Activated CD4-positive, alpha-beta T cell treated with anti-CD3 and anti-CD28 coated beads, Interleukin-2, amount 50 U/mL, for 1 hour (primary cell): Measurements from ENCODE around the gene ACBD3.

ENCODE experiments used
- DNase-seq: peaks from one replicate; pipeline ENCODE4 v3.0.0-alpha.2; 2020

ACBD3 gene

DNA sequence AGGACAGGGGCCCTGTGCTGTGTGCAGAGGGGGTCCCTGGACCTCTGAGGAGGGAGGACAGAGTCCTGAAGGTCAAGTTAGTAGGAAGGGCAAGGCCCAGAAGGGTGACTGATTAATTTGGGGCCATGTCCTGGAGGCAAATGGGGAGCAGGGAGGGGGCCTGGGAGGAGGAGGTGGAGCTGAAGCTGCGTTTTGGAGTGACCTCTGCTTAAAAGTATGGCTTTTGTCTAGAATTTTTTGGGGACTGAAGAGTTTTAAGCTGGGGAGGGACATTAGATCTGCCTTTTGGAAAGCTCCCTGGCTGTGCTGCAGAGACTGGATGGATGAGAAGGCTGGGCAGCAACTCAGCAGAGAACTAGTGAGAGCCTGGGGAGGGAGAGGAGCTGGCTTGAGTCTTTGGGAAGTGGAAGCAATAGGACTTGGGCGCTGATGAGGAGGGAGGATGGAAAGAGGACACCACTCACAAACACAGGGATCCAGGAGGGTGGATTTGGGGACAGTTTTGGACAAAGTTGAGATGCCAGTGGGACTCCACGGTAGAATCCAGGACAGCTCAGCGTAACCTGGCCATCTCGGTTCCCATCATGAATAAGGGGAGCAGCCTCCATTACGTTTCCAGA, 52.9 kb downstream of the ACBD3 start:
- DNase-seq = no peak

DNA sequence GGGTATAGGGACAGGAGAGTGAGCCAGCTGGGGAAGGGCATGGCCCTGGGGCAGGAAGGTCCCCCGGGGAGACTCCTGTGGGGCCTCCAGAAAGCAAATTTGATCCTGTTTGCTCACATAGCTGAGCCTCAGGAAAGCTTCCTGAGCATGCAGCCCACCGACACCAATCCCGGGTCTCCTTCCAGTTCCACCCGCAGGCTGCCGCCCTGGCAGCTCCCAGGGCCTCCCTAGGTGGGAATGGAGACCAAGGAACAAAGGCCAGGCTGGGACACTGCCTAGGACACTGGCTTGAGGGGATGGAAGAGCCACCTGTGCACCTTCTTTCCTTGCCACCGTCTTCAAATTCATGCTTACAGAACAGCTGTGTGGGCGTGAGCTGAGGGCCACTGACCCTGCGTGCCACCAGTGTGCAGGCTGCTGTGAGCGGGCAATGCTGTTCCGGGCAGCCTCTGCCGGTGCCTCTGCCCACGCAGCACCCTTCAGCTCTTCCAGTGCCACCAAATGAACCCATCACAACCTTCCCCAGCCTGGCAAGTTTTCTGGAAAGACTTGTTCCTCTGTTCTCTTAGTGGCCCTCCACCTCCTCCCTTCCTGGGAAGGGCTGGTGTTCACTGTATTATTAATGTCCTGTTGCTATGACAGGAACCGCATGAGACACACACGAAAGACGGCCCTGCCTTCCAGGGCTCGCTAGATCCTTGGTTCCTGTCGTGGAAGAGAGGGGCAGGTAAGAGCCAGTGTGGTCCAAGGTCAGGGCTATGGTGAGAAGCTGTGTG, 53.6 kb downstream of the ACBD3 start:
- no peak for DNase-seq

DNA sequence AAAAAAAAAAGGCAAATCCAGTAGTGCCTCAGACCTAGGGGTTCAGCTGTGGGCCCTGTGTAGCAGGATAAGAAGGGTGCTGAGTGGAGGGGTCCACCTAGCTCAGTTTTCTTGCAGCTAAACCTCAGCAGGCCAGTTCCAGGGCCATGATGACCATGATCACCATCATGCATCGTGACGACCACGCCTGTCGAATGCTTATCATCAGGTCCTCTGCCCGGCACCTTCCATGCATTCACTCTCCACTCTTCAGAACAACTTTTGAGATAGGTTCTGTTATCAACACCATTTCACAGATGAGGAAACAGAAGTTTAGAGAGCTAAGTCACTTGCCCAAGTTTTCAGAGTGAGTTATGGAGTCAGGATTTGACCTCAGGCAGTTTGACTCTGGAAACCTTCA, 54.9 kb downstream of the ACBD3 start:
- no peak for DNase-seq

DNA sequence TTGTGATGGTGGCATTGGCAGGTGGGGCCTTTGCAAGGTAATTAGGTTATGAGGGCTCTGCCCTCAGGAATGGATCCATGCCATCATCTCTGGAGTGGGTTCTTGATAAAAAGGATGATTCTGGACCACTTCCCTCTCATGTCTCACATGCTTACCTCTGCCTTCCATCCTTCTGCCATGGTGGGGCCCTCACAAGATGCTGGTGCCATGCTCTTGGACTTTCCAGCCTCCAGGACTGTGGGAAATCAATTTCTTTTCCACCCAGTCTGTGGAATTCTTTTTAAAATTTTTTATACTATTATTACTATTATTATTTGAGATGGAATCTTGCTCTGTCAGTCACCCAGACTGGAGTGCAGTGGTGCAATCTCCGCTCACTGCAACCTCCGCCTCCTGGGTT, 57.3 kb downstream of the ACBD3 start:
- no peak for DNase-seq

DNA sequence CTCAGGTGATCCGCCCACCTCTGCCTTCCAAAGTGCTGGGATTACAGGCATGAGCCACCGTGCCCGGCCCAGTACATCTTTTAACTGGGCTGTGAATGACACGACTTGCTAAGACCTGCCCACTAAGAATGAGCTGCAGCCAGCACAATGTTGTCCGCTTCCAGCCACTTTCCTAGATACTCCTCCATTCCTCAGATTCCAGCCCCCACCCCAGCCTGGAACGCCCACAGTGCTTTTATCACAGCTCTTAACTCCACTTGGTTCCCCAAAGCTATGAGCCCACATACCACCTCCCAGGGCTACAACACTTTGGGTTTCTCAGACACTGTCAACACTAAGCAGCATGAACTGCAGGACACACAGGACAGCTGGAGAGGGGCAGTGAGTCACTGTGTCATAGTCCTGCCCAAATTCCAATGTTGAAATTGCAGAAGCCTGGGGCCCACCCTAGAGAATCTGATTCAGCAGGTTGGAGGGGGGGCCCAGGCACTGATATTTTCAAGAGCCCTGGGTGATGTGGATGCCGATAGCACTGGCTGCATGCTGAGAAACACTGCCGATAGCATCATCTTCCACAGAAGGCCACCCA, 58.0 kb downstream of the ACBD3 start:
- DNase-seq = no peak

DNA sequence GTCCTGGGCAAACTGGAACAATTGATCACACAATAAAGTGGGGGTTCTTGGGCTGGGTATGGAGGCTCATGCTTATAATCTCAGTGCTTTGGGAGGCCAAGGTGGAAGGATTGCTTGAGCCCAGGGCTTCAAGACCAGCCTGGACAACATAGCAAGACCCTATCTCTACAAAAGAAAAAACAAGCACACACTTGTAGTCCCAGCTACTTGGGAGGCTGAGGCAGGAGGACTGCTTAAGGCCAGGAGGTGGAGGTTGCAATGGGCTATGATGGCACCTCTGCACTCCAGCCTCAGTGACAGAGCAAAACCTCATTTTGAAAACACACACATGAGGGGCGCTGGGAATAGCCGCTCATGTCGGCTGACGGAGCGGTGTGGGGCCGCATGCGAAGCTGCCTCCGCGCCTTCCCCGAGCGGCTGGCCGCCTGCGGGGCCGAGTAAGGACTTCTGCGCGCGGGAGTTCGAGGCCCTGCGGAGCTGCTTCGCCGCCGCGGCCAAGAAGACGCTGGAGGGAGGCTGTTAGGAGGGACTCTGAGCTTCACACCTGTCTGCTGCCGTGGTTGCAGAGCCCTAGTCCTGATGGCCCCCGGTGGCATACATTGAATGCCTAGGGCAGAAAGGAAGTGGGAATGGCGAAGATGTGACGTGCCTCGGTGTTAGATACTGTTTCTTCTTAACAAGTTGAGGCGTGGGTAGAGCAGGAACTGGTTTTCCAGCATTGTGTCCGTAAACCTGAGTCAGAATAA, 59.5 kb downstream of the ACBD3 start:
- DNase-seq = no peak

DNA sequence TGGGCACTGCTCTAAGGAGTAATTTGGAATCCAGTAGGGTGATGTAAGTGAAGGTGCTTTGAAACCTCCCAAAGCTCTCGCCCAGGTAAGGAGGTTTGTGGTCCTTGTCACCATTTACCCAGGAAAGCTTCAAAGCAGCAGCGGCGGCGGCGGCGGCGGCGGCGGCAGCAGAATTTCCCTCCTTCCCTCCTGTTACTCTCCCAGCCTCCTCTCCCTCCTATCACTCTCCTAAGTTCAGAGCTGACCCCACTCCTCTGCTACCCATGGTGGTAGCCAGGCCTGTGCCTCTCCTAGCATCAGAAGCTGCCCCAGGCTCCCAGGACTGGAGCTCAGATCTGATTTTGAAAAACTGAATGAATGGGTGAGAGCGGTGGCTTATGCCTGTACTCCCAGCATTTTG, 60.7 kb downstream of the ACBD3 start:
- DNase-seq = no peak

DNA sequence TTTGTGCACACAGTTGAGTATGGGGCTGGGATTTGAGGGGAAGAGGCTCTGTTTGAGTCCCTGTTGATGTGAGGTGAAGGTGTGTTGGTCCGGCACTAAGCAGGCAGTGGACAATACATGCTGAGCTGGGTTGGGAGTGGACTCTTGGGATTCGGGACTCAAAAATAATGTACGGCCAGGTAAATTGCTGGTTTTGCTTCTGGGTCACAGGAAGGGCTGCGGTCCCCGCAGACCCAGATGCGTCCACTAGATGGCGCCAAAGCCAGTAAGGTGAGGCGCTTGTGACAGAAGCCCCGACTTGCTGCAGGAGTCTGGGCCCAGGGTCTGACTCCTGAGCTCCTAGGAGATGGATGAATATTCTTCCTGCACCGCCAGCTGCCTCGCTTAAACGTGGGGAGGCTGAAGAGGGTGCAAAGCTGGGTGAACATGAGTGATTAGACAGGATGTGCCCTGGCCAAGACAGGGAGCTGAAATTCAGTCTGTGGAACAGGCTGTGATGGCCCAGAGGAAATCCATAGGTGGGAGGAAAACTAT, 61.4 kb downstream of the ACBD3 start:
- DNase-seq = peak; percentile 90

DNA sequence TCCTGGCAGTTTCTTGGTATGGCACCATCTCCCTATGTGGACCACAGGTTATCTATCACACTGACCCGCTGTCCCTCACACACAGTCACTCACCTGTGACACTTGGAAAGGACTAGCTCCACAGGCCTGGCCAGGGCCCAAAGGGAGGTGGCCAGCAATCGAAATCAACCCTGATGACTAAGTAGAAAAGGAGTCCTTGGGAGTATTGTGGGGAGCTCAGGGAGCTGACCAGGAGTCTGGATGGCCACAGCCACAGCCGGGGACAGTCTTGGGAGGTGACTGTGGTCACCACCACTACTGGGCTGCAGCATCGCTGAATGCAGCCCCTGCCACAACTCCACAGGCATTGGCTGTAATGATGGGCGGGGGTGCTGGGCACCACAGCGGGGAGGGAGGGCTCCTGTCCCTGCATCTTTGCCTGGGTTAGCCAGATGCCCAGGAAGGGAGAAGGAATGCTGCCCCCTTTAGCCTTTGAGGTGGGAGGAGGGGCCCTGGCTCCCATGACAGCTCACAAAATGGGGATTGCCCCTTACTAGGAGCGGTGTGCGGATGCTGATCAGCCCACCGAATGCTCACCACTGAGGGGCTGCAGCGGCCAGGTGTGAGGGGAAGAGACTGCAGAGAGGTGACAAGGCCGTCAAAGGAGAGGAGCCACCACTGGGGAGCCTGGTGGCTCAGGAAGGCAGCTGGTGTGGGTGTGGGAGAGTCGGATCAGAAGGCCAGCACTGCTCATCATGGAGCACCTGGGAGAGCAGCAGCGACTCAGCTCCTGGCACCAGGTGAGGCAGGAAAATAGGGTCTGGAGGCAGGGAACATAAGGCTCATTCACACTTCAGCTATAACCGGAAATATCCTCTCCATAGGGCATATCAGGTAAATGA, 62.7 kb downstream of the ACBD3 start:
- DNase-seq = no peak

DNA sequence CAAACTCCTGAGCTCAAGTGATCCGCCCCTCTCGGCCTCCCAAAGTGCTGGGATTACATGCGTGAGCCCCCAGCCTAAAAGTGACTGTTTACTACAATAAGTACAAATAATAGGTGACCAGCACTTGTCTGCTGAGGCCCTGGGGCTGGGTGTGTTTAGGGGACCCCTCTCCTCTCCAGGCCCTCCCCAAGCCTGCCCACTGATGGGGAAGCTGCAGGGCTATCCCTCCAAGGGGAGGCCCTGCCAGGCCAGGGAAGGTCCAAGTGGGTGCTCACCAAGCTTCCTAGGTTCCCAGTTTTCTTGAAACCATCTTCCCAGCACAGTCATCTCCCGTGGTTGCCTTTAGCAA, 63.4 kb downstream of the ACBD3 start:
- no peak for DNase-seq

DNA sequence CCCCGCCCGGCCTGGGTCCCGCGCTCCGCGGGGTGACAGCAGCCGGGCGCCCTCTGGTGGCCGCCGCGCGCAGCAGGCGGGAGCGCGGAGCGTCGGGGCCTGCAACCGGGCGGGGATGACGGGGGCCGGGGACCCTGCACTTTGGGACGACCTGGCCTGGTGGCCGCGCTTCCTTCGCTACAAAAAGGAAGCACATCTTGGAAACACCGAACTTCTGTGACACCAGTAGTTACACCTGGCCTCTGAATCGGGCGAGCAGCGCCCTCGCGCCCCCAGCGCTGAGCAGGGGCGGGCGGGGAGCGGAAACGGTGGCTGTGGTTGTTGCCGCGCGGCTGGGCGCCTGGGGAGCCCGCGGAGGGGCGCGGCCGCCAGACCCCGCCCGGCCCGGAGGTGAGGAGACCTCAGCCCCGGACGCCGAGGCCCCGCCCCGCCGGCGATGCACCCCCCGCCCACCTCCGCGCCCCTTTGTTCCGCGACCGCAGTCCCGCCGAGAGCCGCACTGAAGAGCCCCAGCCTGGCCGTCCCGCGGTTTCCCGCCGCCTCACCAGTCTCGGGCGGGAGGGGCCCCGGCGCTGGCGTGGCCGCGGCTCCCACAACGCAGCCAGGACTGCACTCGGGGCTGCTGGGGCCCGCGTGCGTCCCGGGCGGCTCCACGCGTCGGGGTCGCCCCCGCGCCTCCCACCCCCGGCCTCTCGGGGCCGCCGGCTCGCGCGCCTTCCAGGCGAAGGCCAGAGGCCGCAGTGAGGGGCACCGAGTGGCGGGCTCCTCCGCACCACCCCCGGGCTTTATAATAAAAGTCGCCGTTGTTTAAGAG, 64.7 kb downstream of the ACBD3 start:
- peak; percentile 69 for DNase-seq

DNA sequence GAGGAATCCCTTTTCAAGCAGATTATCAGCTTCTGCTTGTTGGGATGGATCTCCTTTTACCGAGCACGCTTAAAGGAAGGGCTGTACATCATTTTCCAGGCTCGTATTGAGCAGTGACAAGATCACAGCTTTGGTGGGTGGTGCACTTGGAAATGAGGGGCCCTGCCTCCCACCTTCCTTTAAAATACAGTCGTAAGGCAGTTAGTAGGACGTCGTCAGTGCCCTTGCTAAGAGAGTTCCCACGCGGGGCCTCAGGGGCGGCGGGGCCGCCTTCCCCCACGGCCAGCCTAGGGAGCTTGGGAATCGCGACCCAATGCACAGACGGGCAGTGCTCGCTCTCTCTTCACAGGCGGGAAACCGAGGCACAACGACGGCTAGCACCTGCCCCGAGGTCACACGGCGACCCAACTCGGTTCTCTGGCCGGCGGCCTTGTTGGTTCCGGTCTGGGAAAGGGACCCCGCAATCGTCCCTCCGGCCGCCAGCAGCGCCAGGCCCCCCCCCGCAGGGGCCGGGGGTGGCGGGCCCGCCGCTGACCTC, 65.4 kb downstream of the ACBD3 start:
- DNase-seq = no peak

DNA sequence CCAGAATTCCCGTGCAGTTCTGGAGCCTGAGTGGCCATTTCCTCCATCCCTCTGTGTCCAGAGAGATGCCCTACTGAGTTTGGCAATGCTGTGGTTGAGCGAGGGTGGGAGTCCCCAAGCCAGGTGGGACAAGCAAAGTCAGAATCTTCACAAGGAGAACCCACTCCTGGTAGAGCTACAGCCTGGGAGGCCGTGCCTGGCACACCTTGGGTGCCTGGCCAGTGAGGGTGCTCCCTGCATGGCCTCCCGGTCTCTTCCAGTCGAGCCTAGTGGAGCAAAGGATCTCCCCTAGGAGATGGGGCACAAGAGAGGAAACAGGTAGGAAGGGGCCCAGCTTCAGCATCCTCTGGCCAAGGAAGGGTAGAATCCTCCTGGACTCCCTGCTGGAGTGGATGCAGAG, 66.1 kb downstream of the ACBD3 start:
- no peak for DNase-seq

DNA sequence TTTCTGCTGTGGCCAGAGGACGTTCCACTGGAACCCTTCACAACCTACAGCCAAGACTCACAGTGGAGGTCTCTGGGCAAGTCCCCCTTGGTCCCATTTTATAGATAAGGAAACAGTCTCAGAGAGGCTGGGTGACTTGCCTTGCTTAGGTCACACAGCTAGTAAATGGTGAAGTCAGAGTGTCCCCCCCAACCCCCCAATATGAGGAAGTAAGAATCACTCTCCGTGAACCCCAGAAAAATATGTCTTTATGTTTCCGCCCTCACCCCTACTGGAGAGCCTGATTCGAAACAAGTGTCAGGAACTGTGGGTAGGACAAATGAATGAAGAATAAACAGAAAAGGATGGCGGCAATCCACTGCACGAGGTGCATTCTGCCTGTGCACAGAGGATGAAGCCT, 67.4 kb downstream of the ACBD3 start:
- no peak for DNase-seq

DNA sequence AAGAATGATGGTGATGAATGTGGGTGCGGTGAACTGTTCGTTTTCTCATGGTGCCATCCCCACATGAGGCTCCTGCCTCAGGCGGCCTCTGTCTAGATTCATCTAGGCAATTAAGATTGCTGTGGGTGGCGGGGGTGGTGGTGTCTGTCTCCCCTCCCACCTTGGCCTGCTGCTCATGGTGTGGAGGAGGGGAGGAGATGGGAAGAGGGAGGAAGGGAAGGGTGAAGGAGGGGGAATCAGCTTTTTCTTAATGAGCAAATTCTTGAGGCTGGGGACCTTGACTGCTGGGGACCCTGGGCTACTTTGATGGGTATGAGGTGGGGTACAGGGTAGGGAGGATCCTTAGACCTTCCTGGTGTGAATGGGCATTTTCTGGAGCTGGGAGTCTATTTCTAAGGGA, 68.2 kb downstream of the ACBD3 start:
- DNase-seq = no peak

DNA sequence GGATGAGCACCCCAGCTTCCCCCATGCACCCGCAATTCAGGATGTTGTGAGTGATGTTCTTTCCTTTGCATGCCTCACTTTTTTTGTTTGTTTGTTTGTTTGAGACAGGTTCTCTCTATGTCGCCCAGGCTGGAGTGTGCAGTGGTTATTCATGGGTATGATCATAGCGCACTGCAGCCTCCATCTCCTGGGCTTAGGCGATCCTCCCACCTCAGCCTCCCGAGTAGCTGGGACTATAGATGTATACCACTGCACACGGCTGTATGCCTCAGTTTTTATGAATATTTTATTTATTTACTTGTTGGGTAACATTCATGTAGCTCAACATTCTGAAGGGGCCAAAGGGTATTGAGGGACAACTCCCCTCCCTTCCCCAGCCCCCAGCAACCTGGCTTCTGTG, 69.2 kb downstream of the ACBD3 start:
- DNase-seq = no peak

DNA sequence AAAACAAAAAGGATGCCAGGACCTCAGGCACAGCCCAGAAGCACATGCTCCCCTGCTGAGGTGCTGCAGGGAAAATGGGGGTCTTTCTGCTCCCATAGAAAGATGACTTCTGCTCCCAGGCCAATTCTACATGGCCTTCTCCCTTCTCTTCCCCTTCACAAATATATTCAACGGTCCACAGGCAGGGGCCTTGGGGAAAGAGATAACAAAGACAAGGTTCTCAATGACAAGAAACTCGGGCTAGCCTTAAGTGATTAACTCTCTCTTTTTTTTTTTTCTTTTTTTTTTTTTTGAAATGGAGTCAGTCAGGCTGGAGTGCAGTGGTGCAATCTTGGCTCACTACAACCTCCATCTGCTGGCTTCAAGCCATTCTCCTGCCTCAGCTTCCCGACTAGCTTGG, 69.9 kb downstream of the ACBD3 start:
- DNase-seq = no peak

DNA sequence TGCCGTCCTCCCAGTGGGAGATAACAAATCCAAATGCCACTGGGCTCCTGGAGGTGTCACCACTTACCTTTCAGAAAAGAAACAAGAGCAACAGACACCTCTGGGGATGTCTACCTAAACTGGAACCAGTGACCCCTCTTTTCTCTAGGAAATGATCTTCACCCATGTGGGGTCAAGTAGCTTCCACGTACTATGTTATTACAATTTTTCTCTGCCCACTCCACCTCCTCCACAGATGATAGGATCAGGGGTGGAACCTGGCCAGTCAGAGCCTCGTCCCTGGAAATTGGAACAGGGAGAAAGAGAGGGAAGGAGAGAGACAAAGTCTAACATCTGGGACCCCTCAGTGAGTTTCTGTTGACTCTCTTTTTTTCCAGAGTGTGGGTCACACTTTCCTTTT, 73.9 kb downstream of the ACBD3 start:
- DNase-seq = no peak

DNA sequence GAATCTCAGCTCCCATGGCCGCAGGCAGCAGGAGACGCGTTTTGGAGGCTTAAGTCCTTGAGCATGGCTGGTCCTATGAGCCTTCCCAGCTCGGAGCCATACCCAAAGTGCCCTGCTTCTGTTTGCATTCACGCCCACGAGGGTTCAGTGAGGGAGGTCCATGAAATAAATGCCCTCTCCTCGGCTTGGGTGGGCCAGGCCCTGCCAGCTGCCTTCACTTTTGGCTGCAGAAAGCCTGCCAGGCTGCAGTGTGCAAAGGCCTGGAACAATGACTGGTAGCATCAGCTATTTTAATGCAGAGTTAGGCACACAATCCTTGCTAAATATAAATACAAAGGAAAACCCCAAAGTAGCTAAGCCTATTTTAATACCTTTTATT, 74.7 kb downstream of the ACBD3 start:
- no peak for DNase-seq

DNA sequence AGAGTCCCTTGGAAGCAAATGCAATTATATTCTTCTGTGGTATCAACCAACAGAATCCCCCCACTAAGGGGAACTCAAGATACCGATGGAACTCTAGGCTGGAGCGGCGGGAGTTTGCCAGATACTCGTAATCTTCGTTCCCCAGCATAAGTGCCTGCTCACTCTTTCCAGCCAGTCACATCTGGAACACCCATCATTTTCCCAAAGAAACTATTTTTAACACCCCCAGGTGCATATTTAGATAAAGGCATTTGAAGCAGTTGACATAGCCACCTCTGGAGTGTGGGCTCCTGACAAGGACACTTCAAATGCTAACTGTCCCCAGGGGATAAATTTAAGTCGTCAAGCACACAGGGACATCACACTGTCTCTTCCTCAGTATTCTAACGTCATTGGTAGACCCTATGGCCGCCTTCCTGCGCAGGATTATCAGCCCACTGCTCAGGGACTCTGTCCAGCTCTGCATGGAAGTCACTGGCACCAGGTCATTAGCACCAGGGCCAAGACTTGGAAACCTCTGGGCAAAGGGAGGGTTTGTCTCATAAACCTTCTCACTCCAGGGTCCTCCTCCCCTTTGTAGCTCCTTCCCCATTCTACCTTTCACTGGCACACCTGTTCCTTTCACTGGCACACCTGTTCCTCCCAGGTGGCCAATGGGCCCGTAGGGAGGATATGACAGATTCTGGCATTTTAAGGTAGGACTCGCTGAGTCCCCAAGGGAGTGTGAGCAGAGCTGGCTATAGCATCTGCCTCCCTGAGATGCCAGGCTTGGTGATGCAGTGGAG, 75.3 kb downstream of the ACBD3 start:
- no peak for DNase-seq
